HG02973 (cell line): ENCODE measurements around the gene CNIH3.

Experiments used
- ATAC-seq: cut with Tn5 transposase; IDR thresholded peaks from one replicate; pipeline ENCODE4 v1.9.1; 2021; ENCODE audit warnings: moderate library complexity; ENCODE audit not compliant: unreplicated experiment

CNIH3 gene

GRCh38 chr1:224766266-224766665 lies 150.1 kb downstream of the CNIH3 start:
- no peak for ATAC-seq

GRCh38 chr1:224767031-224767430 lies 150.9 kb downstream of the CNIH3 start:
- no peak for ATAC-seq

- ATAC-seq = no peak
Observed at GRCh38 chr1:224767676-224768075, 151.6 kb downstream of the CNIH3 start.

GRCh38 chr1:224768971-224769370 lies 152.9 kb downstream of the CNIH3 start:
- no peak for ATAC-seq

- ATAC-seq = no peak
Observed at GRCh38 chr1:224769452-224770335, 153.6 kb downstream of the CNIH3 start.

GRCh38 chr1:224770336-224770693 lies 154.2 kb downstream of the CNIH3 start:
- ATAC-seq = no peak

GRCh38 chr1:224773646-224774045 lies 157.5 kb downstream of the CNIH3 start:
- ATAC-seq = no peak

GRCh38 chr1:224774378-224774777 lies 158.3 kb downstream of the CNIH3 start:
- peak; percentile 63 for ATAC-seq

- no peak for ATAC-seq
Observed at GRCh38 chr1:224777180-224777579, 161.1 kb downstream of the CNIH3 start.

- no peak for ATAC-seq
Observed at GRCh38 chr1:224779536-224779935, 163.4 kb downstream of the CNIH3 start.

- no peak for ATAC-seq
Observed at GRCh38 chr1:224780736-224781135, 164.6 kb downstream of the CNIH3 start.

GRCh38 chr1:224781800-224782199 lies 165.7 kb downstream of the CNIH3 start:
- peak; percentile 59 for ATAC-seq

GRCh38 chr1:224782281-224783000 lies 166.3 kb downstream of the CNIH3 start:
- no peak for ATAC-seq

GRCh38 chr1:224783006-224783651 lies 167.0 kb downstream of the CNIH3 start:
- peak; percentile 51 for ATAC-seq

- no peak for ATAC-seq
Observed at GRCh38 chr1:224784265-224785039, 168.3 kb downstream of the CNIH3 start.

GRCh38 chr1:224785040-224785328 lies 168.9 kb downstream of the CNIH3 start:
- no peak for ATAC-seq

- no peak for ATAC-seq
Observed at GRCh38 chr1:224785622-224786021, 169.5 kb downstream of the CNIH3 start.

GRCh38 chr1:224786533-224787250 lies 170.6 kb downstream of the CNIH3 start:
- no peak for ATAC-seq

- ATAC-seq = no peak
Observed at GRCh38 chr1:224789311-224789710, 173.2 kb downstream of the CNIH3 start.
